GM23248 (cell line): ENCODE data around the gene EID3.

Source experiments
- EZH2 ChIP-seq: fragments of 200-600 bp; sonication (generic); IDR thresholded peaks from 2 replicates; pipeline ENCODE4 v1.6.1; 2018; ENCODE audit warnings: antibody characterized with exemption, mild to moderate bottlenecking; ENCODE audit not compliant: insufficient read depth, poor library complexity, severe bottlenecking
- EZH2phosphoT487 ChIP-seq: fragments of 200-600 bp; sonication (generic); IDR thresholded peaks from 2 replicates; pipeline ENCODE4 v1.6.1; 2018; ENCODE audit warnings: antibody characterized with exemption, moderate library complexity, mild to moderate bottlenecking, low read depth; ENCODE audit not compliant: insufficient read depth

DNA sequence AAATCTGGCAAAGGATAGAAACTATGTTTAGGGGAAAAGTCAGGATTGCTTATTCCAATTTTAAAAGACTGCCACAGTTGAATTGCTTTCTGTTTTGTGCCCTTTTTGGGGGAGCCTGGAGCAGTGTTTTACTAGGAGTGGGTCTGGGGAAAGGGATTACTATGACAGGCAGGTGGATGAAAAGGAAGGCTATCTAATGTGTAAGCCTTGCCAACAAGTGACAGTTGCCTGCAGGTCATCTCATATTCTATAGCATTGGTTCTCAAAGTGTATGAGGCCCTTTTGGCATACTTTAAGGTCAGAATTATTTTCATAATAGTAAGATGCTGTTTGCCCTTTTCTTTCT is 4.1 kb downstream of the EID3 start:
- TF ChIP-seq EZH2 (no peak), EZH2phosphoT487 (no peak)
